Psoas muscle (tissue), 8 donors: ENCODE results near the gene CLINT1. TPM values are rescaled to one million over a fixed set of nuclear protein-coding genes. Genes with fewer than 3 reads are reported as not detected.
"Not testable (repeated sequence)": the region's sequence is repeated elsewhere in the genome, so short reads cannot be mapped to it uniquely, and the experiment has no call there.

Experiments
- ATAC-seq, 4 donors: fragments of 200-7000 bp; cut with Tn5 transposase; one replicate each; pipeline ENCODE4 v1.9.1; 2020; ENCODE audit warnings: moderate library complexity in 3 of 4, mild to moderate bottlenecking in 2 of 4
- DNase-seq, 2 donors: peaks; one replicate each; pipeline ENCODE4 v3.0.0-alpha.2; 2020
- H3K27ac ChIP-seq: fragments of 200-600 bp; one replicate; pipeline ENCODE4 v1.8.0; 2022
- H3K27me3 ChIP-seq, 3 donors: fragments of 200-600 bp in 1 of 3; one replicate each; pipeline versions ENCODE4 v1.6.1 to v1.8.0; 2013 to 2022; ENCODE audit warnings: low read length in 2 of 3, mild to moderate bottlenecking in 2 of 3, moderate library complexity in 1 of 3; ENCODE audit not compliant: insufficient read depth in 3 of 3
- H3K36me3 ChIP-seq, 2 donors: fragments of 200-600 bp in 1 of 2; one replicate each; pipeline versions ENCODE4 v1.6.1 to v1.8.0; 2013 to 2022; ENCODE audit warnings: low read depth in 1 of 2, mild to moderate bottlenecking in 1 of 2, moderate library complexity in 1 of 2; ENCODE audit not compliant: insufficient read depth in 1 of 2
- H3K4me1 ChIP-seq: fragments of 200-600 bp; one replicate; pipeline ENCODE4 v1.8.0; 2022
- H3K4me3 ChIP-seq: fragments of 200-600 bp; one replicate; pipeline ENCODE4 v1.8.0; 2022; ENCODE audit warnings: mild to moderate bottlenecking
- H3K9me3 ChIP-seq: fragments of 200-600 bp; one replicate; pipeline ENCODE4 v1.8.0; 2022
- CTCF ChIP-seq: fragments of 200-600 bp; IDR thresholded peaks from one replicate; pipeline ENCODE4 v1.8.0; 2022; ENCODE audit warnings: antibody characterized with exemption
- WGBS, 3 donors: extraction: QIAGEN DNeasy Blood & Tissue Kit; methylation state at CpG; one replicate each; pipeline versions ENCODE4 v1.1.6 to v1.1.7; 2013; 5-methylcytosine and 5-hydroxymethylcytosine counted together
- intact Hi-C, 2 donors: fragments of 100-400 bp; cut with DNase I; formaldehyde crosslinking; loops; one replicate each; pipeline versions ENCODE4 v1.11.0 to v1.14.2; 2022
- polyA plus RNA-seq, 3 donors: library from polyadenylated mRNA; stranded (reverse); fragments of 200-250 nt; gene quantifications; one replicate each; pipeline ENCODE4 v1.2.3, GENCODE V29; 2013
- total RNA-seq, 4 donors: library from RNA; stranded (reverse); fragmentation: NEBNext Ultra II Directional in 2 of 4; extraction: Animal tissue kit (Norgen Biotek cat#: 25700) in 2 of 4; gene quantifications; one replicate each; pipeline versions ENCODE4 v1.2.1 to v1.2.4, GENCODE V29; 2021 to 2023
- donor health status: healthy with polysubstance abuse.
- donor health status: DM: no; HTN: no; CAD: no; lungs with moderate emphysema.
- donor health status: Bipolar disorder and iron deficiency.
- donor health status: healthy.
- donor health status: DM: yes; HTN: yes; CAD: no.
- donor health status: DM: no; HTN: no; CAD: no.
- donor health status: DM: no; HTN: no; CAD: no.
- donor health status: DM: yes; HTN: yes; CAD: no.

CLINT1 gene
- total and polyA plus RNA-seq, 7 donors, result 37.9 to 89.7 (median 67.5) TPM

GRCh38 chr5:157890836-157891597, 32.1 kb upstream of the CLINT1 start:
- WGBS, 3 donors, result 89 to 94% (median 91%) methylated on average over 2 of the region's 2 CpGs
- DNase-seq, result no peak

DNA sequence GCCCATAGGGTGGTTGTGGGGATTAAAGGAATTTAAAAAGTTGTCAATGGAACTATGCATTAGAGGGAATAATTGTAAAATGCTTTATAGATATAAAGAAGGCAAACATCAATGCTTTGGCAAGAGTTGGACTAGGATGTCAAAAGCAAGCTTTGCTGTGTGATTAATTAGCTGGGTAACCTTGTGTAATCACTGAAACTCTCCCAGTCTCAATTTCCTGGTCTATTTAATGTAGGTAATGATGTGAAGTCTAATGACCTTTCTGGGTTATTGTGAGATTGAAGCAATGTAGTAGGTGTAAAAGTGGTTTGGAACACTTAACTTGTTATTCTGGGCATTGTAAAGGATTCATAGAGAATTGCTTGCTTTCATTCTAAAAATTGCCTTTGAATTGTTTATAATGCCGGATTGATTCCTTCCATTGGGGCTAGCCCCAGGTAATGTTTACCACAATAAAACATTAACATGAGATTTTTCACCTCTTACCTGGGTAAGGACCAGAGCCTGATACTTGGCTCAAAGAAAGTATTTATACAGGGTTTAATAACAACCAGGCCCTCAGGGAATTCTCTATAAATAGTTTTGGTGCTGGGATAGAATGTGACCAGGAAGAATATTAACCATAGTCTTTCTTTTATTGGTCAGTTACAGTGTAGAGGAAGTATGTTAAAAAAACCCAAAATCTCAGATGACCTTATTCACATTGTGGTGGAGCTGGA, 30.0 kb upstream of the CLINT1 start:
- H3K4me1 ChIP-seq, result no peaks in the 10 kb centered on the region
- H3K27me3 ChIP-seq, result no peaks in the 10 kb centered on the region
- intact Hi-C loops, result no loop called here
- no peaks in the 10 kb centered on the region for H3K36me3 ChIP-seq
- H3K4me3 ChIP-seq, result no peak overlapping the region
- no peak for ATAC-seq
- WGBS, 3 donors, result 84 to 95% (median 94%) methylated on average over 1 of the region's 1 CpG
- no peak for DNase-seq
- TF ChIP-seq CTCF, result no peak
- no peak overlapping the region for H3K27ac ChIP-seq
- H3K9me3 ChIP-seq, result no peaks in the 10 kb centered on the region

More at GRCh38 chr5:157890836-157891597, 32.1 kb upstream of the CLINT1 start:
- Histone ChIP-seq H3K4me3 (no peak overlapping the region), H3K4me1 (no peaks in the 10 kb centered on the region), H3K27me3 (no peaks in the 10 kb centered on the region), H3K27ac (no peak overlapping the region), H3K9me3 (no peaks in the 10 kb centered on the region), H3K36me3 (no peaks in the 10 kb centered on the region)
- intact Hi-C loops, result no loop called here
- ATAC-seq, result no peak
- TF ChIP-seq CTCF, result no peak

- Histone ChIP-seq H3K27ac (no peak overlapping the region), H3K36me3 (no peaks in the 10 kb centered on the region), H3K9me3 (no peaks in the 10 kb centered on the region), H3K4me1 (no peaks in the 10 kb centered on the region), H3K4me3 (no peak overlapping the region), H3K27me3 (no peaks in the 10 kb centered on the region)
- ATAC-seq (no peak), DNase-seq (no peak)
- 92 to 98% (median 93%) methylated on average over 19 to 27 of the region's 27 CpGs for WGBS, 3 donors
- intact Hi-C loops, result no loop called here
- TF ChIP-seq CTCF, result no peak
Measured at GRCh38 chr5:157886796-157887380, 27.9 kb upstream of the CLINT1 start.

- intact Hi-C loops, H3K9me3 ChIP-seq, H3K36me3 ChIP-seq, H3K27me3 ChIP-seq, H3K4me3 ChIP-seq, ATAC-seq, DNase-seq, H3K4me1 ChIP-seq, H3K27ac ChIP-seq: not testable (repeated sequence)
- WGBS, 3 donors, result 57 to 68% (median 68%) methylated on average over 1 of the region's 1 CpG
Measured at GRCh38 chr5:157885051-157885450, 26.1 kb upstream of the CLINT1 start.

GRCh38 chr5:157881498-157881897, 22.6 kb upstream of the CLINT1 start:
- intact Hi-C loops, DNase-seq, H3K9me3 ChIP-seq, H3K27me3 ChIP-seq, ATAC-seq, H3K4me1 ChIP-seq, H3K4me3 ChIP-seq, H3K27ac ChIP-seq, H3K36me3 ChIP-seq: not testable (repeated sequence)
- 76 to 79% (median 77%) methylated on average over 7 of the region's 7 CpGs for WGBS, 3 donors
